Karpas-422 (cell line): ENCODE results near the gene CFAP300. TPM values are rescaled to one million over a fixed set of nuclear protein-coding genes. Genes with fewer than 3 reads are reported as not detected.
A peak's percentile ranks its signal among the peaks of the same experiment; 100 is the strongest.

Experiments used
- DNase-seq: peaks from one replicate; pipeline ENCODE4 v3.0.0-alpha.2; 2015
- H2AFZ ChIP-seq: fragments of 200-600 bp; sonication (generic); 2 replicates; pipeline ENCODE4 v1.6.1; 2014; ENCODE audit warnings: antibody characterized with exemption, low read length, mixed read lengths
- H3K27ac ChIP-seq: fragments of 200-600 bp; sonication (generic); 2 replicates; pipeline ENCODE4 v1.5.1; 2014; ENCODE audit warnings: mild to moderate bottlenecking, low read length, moderate library complexity
- H3K27me3 ChIP-seq: fragments of 200-600 bp; sonication (generic); 2 replicates; pipeline ENCODE4 v1.6.1; 2014; ENCODE audit warnings: low read length, mixed read lengths
- H3K36me3 ChIP-seq: fragments of 200-600 bp; sonication (generic); 2 replicates; pipeline ENCODE4 v1.6.1; 2014; ENCODE audit warnings: low read length, mixed read lengths; ENCODE audit not compliant: insufficient read depth
- H3K4me1 ChIP-seq: fragments of 200-600 bp; sonication (generic); 2 replicates; pipeline ENCODE4 v1.6.1; 2014; ENCODE audit warnings: mild to moderate bottlenecking, low read length, mixed read lengths
- H3K4me2 ChIP-seq: fragments of 200-600 bp; sonication (generic); 2 replicates; pipeline ENCODE4 v1.6.1; 2014; ENCODE audit warnings: low read length, low read depth, mild to moderate bottlenecking; ENCODE audit not compliant: poor library complexity, severe bottlenecking
- H3K4me3 ChIP-seq: fragments of 200-600 bp; sonication (generic); 2 replicates; pipeline ENCODE4 v1.5.1; 2014; ENCODE audit warnings: mild to moderate bottlenecking, antibody characterized with exemption, low read length, mixed read lengths
- H3K79me2 ChIP-seq: fragments of 200-600 bp; sonication (generic); 2 replicates; pipeline ENCODE4 v1.6.1; 2014; ENCODE audit warnings: mild to moderate bottlenecking, low read length, mixed read lengths
- H3K9ac ChIP-seq: fragments of 200-600 bp; sonication (generic); 2 replicates; pipeline ENCODE4 v1.6.0; 2014; ENCODE audit warnings: low read length
- H3K9me2 ChIP-seq: fragments of 200-600 bp; sonication (generic), shearing (Covaris generic); replicated peaks from 2 replicates; pipeline ENCODE4 v1.6.0; 2014; ENCODE audit warnings: mild to moderate bottlenecking, low read length, moderate library complexity; ENCODE audit not compliant: insufficient read depth
- H3K9me3 ChIP-seq: fragments of 300-700, 200-600 bp; sonication (generic); 2 replicates; pipeline ENCODE4 v1.6.1; 2014; ENCODE audit warnings: low read length, mixed read lengths
- H4K20me1 ChIP-seq: fragments of 200-600 bp; sonication (generic); 2 replicates; pipeline ENCODE4 v1.6.1; 2014; ENCODE audit warnings: mild to moderate bottlenecking, antibody characterized with exemption, low read length, low read depth; ENCODE audit not compliant: insufficient read depth
- total RNA-seq: library from RNA; depleted of rRNA; stranded (reverse); fragments of >200 nt; shearing (Covaris generic); gene quantifications from 2 replicates; pipeline ENCODE4 v1.2.3, GENCODE V29; 2014; ENCODE audit warnings: low replicate concordance

CFAP300 gene
- total RNA-seq, 1 experiment from 2014 or later, result not detected

GRCh38 chr11:102061276-102061675 is 14.0 kb downstream of the CFAP300 start:
- Histone ChIP-seq H3K79me2 (no peaks in the 10 kb centered on the region), H3K9ac (no peak overlapping the region), H3K27ac (no peak overlapping the region), H3K4me2 (no peak overlapping the region), H3K27me3 (peaks cover 4% of the 10 kb centered on the region; the same call in 1 of the 2 replicates), H2AFZ (no peak overlapping the region), H3K9me3 (no peaks in the 10 kb centered on the region), H4K20me1 (no peaks in the 10 kb centered on the region), H3K4me1 (no peaks in the 10 kb centered on the region), H3K9me2 (no peaks in the 10 kb centered on the region), H3K4me3 (no peak overlapping the region), H3K36me3 (no peaks in the 10 kb centered on the region)
- DNase-seq, result no peak

- H3K4me2 ChIP-seq, result no peak overlapping the region
- peaks cover 4% of the 10 kb centered on the region; the same call in 1 of the 2 replicates for H3K27me3 ChIP-seq
- H2AFZ ChIP-seq, result no peak overlapping the region
These were observed 14.9 kb downstream of the CFAP300 start for GRCh38 chr11:102062106-102062505.

GRCh38 chr11:102064316-102064715 is 17.1 kb downstream of the CFAP300 start:
- no peaks in the 10 kb centered on the region for H3K9me3 ChIP-seq
- H2AFZ ChIP-seq, result no peak overlapping the region
- H3K36me3 ChIP-seq, result no peaks in the 10 kb centered on the region
- H3K27me3 ChIP-seq, result peaks cover 4% of the 10 kb centered on the region; the same call in 1 of the 2 replicates
- no peaks in the 10 kb centered on the region for H3K9me2 ChIP-seq
- no peak overlapping the region for H3K4me2 ChIP-seq
- H3K9ac ChIP-seq, result no peak overlapping the region
- DNase-seq, result no peak
- no peaks in the 10 kb centered on the region for H3K79me2 ChIP-seq
- no peaks in the 10 kb centered on the region for H3K4me1 ChIP-seq
- H3K27ac ChIP-seq, result no peak overlapping the region
- H4K20me1 ChIP-seq, result no peaks in the 10 kb centered on the region
- no peak overlapping the region for H3K4me3 ChIP-seq

More at GRCh38 chr11:102062106-102062505, 14.9 kb downstream of the CFAP300 start:
- H3K9ac ChIP-seq, result no peak overlapping the region
- no peaks in the 10 kb centered on the region for H3K4me1 ChIP-seq
- H3K79me2 ChIP-seq, result no peaks in the 10 kb centered on the region
- no peak for DNase-seq
- H3K9me3 ChIP-seq, result no peaks in the 10 kb centered on the region
- no peaks in the 10 kb centered on the region for H3K36me3 ChIP-seq
- no peaks in the 10 kb centered on the region for H4K20me1 ChIP-seq
- H3K9me2 ChIP-seq, result no peaks in the 10 kb centered on the region
- no peak overlapping the region for H3K4me3 ChIP-seq
- no peak overlapping the region for H3K27ac ChIP-seq

GRCh38 chr11:102070766-102071165 is 23.5 kb downstream of the CFAP300 start:
- Histone ChIP-seq H3K36me3 (no peaks in the 10 kb centered on the region), H3K4me1 (no peaks in the 10 kb centered on the region), H3K79me2 (no peaks in the 10 kb centered on the region), H2AFZ (no peak overlapping the region), H3K4me3 (no peak overlapping the region), H3K9ac (no peak overlapping the region), H3K27ac (no peak overlapping the region), H3K4me2 (no peak overlapping the region), H3K27me3 (no peaks in the 10 kb centered on the region; the same call in 1 of the 2 replicates), H3K9me2 (no peaks in the 10 kb centered on the region), H3K9me3 (peaks cover 30% of the 10 kb centered on the region), H4K20me1 (no peaks in the 10 kb centered on the region)
- DNase-seq, result no peak

DNA sequence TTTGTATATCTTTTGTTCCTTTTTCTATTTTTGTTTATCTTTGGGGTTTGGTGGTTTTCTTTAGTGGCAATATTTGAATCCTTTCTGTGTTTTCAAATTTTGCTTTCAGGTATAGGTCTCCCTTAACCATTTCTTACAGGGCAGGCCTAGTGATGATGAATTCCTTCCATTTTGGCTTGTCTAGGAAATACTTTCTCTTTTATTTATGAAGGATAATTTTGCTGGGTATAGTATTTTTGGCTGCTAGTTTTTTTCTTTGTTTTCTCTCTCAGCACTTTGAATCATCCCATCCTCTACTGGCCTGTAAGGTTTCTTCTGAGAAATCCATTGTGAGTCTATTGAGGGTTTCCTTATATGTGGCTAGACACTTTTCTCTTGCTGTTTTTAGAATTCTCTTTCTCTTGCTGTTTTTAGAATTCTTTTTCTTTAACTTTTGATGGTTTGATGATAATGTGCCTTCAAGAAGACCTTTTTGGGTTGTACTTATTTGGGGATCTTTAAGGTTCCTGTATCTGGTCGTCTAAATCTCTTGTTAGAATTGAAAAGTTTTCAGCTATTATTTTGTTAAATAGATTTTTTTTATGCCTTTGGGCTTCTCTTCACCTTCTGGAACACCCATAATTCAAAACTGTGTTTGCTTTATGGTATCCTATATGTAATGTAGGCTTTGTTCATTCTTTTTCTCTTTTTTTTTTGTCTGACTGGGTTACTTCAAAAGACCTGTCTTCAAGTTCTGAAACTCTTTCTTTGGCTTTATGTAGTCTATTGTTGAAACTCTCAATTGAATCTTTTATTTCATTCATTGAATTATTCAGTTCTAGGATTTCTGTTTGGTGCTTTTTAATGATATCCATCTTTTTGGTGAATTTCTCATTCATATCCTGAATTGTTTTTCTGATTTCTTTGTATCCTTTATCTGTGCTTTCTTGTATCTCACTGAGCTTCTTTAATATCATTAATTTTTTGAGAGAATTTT is 24.5 kb downstream of the CFAP300 start:
- DNase-seq, result peak; percentile 56
- Histone ChIP-seq H3K27ac (no peak overlapping the region), H3K27me3 (no peaks in the 10 kb centered on the region; the same call in 1 of the 2 replicates), H3K9ac (no peak overlapping the region), H2AFZ (no peak overlapping the region), H3K9me2 (no peaks in the 10 kb centered on the region), H3K9me3 (peaks cover 30% of the 10 kb centered on the region), H3K79me2 (no peaks in the 10 kb centered on the region), H3K36me3 (no peaks in the 10 kb centered on the region), H4K20me1 (no peaks in the 10 kb centered on the region), H3K4me3 (no peak overlapping the region), H3K4me2 (no peak overlapping the region), H3K4me1 (no peaks in the 10 kb centered on the region)

- no peaks in the 10 kb centered on the region for H3K9me2 ChIP-seq
- no peak overlapping the region for H3K27ac ChIP-seq
- H4K20me1 ChIP-seq, result no peaks in the 10 kb centered on the region
- H3K4me3 ChIP-seq, result no peak overlapping the region
- no peak for DNase-seq
- no peak overlapping the region for H2AFZ ChIP-seq
- H3K36me3 ChIP-seq, result no peaks in the 10 kb centered on the region
- H3K27me3 ChIP-seq, result no peaks in the 10 kb centered on the region; the same call in 1 of the 2 replicates
- H3K9me3 ChIP-seq, result peaks cover 30% of the 10 kb centered on the region
- no peaks in the 10 kb centered on the region for H3K79me2 ChIP-seq
- H3K9ac ChIP-seq, result no peak overlapping the region
- no peak overlapping the region for H3K4me2 ChIP-seq
- no peaks in the 10 kb centered on the region for H3K4me1 ChIP-seq
These were observed 26.0 kb downstream of the CFAP300 start for GRCh38 chr11:102073253-102073652.

GRCh38 chr11:102079625-102080024 is 32.4 kb downstream of the CFAP300 start:
- no peaks in the 10 kb centered on the region; the same call in 1 of the 2 replicates for H3K27me3 ChIP-seq
- no peaks in the 10 kb centered on the region for H3K4me1 ChIP-seq
- no peaks in the 10 kb centered on the region for H4K20me1 ChIP-seq
- no peak overlapping the region for H3K4me3 ChIP-seq
- no peaks in the 10 kb centered on the region for H3K36me3 ChIP-seq
- no peaks in the 10 kb centered on the region for H3K9me2 ChIP-seq
- H3K27ac ChIP-seq, result no peak overlapping the region
- no peak overlapping the region for H2AFZ ChIP-seq
- H3K9ac ChIP-seq, result no peak overlapping the region
- no peak for DNase-seq
- no peak overlapping the region for H3K4me2 ChIP-seq
- no peaks in the 10 kb centered on the region for H3K9me3 ChIP-seq
- H3K79me2 ChIP-seq, result no peaks in the 10 kb centered on the region

DNA sequence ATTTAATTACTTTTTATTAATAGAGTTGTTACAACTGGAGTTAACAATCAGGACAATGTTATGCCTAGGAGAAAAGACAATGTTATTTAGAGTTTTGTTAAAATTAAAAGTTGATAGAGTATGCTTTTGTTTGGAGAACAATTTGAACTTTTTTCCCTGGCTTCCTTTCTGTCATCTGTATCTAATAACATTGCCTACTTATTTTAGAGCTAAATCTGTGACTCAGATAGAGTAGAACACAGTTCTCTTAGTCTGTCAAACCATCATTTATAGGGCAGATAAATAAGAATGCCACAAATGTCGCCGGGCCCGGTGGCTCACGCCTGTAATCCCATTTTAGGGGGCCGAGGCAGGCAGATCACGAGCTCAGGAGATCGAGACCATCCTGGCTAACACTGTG is 34.1 kb downstream of the CFAP300 start:
- no peaks in the 10 kb centered on the region for H3K79me2 ChIP-seq
- H3K27me3 ChIP-seq, result no peaks in the 10 kb centered on the region; the same call in 1 of the 2 replicates
- no peak overlapping the region for H3K9ac ChIP-seq
- no peak overlapping the region for H3K4me3 ChIP-seq
- H3K4me2 ChIP-seq, result no peak overlapping the region
- H3K9me2 ChIP-seq, result no peaks in the 10 kb centered on the region
- H3K4me1 ChIP-seq, result no peaks in the 10 kb centered on the region
- no peaks in the 10 kb centered on the region for H3K9me3 ChIP-seq
- no peaks in the 10 kb centered on the region for H3K36me3 ChIP-seq
- DNase-seq, result no peak
- no peak overlapping the region for H2AFZ ChIP-seq
- H3K27ac ChIP-seq, result no peak overlapping the region
- no peaks in the 10 kb centered on the region for H4K20me1 ChIP-seq
